Measurements from ENCODE around the gene NAT9.

NAT9 gene

DNA sequence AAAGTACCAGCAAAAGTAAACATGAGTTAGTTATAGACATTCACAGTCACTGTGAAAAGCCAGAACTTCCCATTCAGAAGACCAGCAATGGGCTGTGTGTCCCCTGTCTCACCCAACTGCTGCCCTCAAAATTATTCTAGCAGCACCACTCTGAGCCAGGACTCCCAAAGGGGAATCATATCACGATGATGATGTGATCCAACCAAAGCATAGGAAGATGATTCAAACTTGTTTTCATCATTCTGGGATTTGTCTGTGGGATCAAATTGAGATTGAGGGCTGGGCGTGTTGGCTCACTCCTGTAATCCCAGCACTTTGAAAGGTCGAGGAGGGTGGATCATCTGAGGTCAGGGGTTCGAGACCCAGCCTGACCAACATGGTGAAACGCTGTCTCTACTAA lies 6.4 kb upstream of the NAT9 start:
- in situ Hi-C loops (cut with MboI; ENCODE audit: low sequenced_read_pairs), result no loop called here

DNA sequence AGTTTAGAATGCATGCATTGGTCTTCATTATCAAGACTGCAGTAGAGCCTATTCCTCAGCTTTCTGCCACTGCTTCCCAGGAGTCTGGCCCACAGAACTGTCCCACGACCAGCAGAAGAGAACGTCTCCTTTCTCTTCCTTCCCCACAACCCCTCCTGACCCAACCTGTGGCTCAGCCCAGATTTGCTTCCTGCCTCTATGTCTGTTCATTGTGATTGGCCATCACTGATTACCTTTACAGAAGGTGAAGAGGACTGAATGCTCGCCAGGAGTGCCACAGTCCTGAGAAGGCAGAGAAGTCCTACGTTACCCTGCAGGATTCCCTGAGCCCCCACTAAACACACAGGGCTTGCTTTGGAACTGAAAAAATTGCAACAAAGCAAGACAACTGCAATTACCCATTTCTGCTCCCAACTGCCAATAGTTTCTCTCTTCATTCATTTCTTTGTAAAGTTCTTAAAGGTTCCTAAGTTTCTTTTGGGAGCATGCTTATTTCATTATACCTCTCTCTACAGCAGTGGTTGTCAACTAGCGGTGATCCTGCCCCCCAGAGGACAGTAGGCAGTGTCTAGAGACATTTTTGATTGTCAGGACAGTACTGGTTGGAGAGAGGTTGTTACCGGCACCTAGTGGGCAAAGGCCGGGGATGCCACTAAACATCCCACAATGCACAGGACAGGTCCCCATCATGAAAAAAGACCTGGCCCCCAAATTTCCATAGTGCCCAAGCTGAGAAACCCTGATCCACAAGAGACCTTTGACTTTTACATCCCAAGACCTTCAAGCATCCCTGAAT lies 4.5 kb upstream of the NAT9 start:
- in situ Hi-C loops (cut with MboI; ENCODE audit: low sequenced_read_pairs), result no loop called here

DNA sequence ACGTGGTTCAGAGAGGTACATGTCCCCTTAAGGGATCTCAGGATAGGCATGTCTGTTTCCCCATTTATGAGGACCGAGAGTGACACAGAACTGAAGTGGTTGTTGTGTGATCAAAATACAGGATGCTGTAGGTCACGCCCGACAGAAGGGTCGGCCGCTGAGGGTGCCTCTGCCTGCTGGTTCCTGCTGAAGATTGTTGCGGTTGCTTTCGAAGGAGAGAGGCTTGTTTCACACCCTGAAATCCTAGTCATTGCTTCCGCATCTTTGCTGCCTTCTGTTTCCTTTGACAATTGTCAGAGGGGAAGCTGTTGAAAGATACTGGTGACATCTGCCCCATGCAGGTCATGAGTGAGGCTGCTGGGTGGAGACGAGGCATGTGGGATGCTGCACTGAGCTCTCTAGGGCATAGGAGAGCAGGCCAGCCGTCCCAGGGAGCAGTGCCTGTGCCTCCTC lies 3.8 kb upstream of the NAT9 start:
- in situ Hi-C loops (cut with MboI; ENCODE audit: low sequenced_read_pairs), result no loop called here

DNA sequence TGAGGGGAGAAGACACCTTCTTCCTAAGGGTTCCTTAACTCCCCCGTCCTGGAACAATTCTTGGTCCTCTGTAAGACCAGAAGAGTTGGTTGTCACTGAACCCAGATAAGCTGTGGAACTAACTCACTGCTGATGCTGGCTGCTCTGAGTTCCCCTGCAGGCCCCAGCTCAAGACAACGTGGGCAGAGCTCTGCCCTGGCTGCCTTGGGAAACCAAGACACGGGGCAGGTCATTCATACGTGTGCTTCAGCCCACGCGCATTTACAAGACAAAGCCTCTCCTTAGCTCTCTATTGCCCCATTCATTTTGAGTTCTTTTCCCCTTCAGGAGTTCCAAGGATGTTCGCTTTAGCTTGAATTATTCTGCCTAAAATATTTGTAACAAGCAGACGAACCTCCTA lies 3.4 kb upstream of the NAT9 start:
- in situ Hi-C loops (cut with MboI; ENCODE audit: low sequenced_read_pairs), result no loop called here

DNA sequence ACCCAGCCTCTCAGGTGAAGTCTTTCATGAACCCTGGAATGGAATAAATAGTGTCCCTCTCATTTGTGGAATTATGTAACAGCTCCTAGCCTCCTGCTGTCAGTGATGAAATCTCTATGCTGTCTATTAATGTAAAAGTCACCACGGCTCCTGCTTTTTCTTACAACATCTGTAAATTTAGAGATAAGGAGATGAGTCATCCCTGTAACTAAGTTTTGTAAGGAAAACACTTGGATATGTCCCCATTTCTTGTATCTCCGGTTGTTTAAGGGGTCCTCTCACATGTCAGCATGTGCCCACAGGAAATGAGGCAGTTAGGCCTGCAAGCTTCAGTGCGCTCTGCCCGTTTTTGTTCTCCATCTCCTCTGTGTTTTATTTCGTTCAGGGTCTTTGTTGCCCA lies 2.8 kb upstream of the NAT9 start:
- in situ Hi-C loops (cut with MboI; ENCODE audit: low sequenced_read_pairs), result no loop called here

DNA sequence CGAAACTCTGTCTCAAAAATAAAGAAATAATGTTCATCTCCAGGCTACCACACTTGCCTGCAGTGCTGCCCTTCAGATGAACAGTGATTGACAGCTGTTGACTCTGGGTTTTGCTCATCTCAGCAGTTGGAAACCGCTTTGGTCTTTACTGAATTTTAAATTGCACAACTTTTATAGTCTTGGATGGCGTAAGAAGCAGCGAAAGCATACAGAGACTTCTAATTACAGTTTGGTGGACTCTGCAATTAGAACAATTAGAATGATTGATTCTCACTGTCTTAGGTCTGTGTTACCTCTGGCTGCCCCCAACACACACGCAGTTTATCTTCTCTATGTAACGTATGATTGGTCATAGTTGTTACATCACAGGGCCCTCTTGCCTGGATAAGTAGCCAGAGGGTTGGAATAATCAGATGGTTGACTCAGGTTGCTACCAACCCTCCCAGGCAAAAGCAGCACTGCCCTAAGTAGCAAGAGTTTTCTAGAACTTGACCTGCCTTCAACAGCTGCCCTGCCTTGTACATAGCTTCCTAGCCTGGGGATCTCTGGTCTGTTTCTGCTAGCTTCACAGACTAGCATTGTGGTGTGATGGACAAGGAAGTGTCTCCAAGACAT lies 1.9 kb upstream of the NAT9 start:
- in situ Hi-C loops (cut with MboI; ENCODE audit: low sequenced_read_pairs), result no loop called here

DNA sequence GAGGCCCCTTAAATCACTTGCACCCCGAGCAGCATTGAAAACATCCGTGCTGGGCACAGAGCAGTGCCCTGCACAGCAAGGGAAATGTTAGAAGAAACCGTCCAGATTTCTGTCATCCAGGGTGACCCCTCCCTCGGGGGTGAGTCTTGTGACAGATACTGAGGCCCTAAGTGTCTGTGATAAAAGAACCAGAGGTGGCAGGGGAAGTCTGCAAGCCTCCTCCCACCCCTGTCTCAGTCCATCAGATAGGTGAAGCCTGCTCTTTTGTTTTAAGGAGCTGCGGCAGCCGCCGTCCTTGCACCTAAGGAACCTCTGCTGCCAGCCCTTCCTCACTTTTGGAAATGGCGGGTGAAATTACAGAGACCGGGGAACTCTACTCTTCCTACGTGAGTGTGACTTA lies 845 bp upstream of the NAT9 start:
- in situ Hi-C loops (cut with MboI; ENCODE audit: low sequenced_read_pairs), result no loop called here

DNA sequence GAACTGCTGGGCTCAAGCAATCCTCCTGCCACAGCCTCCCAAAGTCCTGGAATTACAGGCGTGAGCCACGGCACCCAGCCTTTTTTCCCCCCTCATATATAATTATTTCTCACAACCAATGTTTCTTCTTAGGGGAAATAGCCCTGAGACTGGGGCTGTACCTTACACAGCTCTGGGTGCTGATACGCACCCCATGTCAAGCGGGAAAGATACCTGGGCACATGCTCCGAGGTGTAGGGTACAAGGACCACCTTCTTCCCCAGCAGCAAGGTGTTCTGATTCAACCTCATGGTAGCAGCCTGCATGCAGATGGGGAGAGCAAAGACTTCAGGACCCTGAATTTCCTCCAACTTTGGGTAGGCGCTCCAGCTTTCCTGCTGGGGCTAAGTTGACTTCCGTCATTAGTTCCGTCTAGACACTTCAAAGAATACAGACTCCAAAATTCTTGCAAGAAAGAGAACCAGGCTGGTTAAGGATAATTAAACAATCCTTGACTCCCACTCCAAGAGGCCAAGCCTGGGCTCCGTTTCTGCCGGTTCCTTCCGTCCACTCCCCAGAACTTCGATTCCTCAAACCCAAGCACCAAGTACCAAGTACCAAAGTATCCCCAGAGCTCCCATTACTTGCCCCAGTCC lies 619 bp downstream of the NAT9 start:
- in situ Hi-C loops (cut with MboI; ENCODE audit: low sequenced_read_pairs), result no loop called here

DNA sequence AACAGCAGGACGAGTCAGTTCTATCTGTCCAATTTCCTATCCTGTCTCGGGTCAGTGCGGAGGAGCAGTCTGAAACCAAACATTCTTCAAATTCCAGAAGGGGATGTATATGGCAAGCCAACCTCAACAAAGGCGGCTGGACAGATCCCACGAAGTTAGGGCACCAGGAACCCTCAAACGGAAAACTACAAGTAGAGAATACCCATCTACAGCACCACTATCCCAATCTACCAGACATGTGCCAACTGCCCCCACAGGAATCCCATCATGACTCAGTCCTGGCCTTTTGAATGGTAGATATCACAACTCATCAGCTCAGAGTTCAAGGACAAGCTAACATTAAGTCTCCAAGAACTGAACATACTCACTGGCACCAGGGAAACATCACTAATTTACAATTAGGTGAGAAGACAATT lies 2.3 kb downstream of the NAT9 start:
- in situ Hi-C loops (cut with MboI; ENCODE audit: low sequenced_read_pairs), result no loop called here

DNA sequence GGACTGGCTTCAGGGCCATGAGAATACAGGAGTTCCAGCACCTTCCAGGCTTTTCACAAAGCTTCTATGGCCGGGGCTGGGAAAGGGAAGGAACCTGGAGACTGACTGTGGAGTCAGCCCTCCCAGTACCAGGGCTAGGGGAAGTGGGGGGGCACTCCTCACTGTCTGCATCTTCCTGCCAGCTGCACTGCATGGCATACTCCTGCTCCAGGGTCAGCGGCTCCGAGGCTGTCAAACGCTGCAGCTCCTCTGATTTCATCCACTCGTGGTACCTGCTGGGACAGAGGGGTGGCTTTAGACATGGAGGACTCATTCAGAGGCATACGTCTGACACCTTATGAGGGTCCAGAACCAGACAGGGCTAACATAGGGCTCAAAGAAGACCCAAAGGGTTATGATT lies 2.7 kb downstream of the NAT9 start:
- in situ Hi-C loops (cut with MboI; ENCODE audit: low sequenced_read_pairs), result no loop called here

DNA sequence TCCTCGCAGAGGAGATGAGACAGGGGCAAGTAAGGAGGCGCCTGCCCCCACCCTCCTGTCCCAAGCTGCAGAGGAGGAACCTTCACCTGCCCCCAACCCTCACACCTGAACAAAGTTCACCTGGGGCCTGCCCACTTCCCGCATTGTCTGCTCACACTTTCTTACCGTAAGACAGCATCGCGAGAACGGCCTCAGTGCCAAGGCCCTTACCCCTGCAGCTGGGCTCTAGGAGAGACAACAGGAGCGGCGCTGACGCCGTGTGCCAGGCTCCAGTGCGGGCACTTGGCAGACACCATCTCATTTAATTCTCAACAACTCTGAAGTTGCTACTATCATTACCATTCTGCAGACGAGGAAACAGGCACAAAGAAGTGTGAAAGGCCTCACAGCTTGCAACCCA lies 4.1 kb downstream of the NAT9 start:
- in situ Hi-C loops (cut with MboI; ENCODE audit: low sequenced_read_pairs), result no loop called here

DNA sequence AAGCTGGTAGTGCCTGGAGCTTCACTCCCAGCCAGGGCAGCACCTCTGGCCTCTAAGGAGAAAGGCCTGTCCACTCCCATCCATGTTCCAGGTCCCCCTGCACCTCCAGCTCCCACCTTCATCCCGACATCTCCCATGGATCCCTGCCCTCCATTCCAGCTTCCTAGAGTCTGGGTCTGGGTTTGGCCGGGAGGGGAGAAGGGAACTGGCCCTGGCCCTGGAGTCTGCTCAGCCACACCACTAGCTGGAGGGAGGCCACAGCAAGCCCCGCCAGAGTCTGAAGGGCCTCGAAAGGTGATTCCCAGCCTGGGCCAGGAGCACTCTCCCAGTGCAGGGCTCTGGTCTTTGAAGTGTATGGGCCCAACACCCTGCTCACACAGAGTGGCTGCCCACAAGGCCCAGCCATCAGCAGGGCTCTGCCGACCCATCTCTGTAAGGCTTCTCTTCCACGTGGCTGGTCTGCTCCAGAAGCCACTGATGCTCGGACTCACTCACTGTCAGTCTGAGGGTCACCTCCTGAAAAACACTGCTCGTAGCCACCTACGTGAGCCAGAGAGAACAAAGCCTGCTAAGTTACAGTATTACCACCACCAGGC lies 4.7 kb downstream of the NAT9 start:
- in situ Hi-C loops (cut with MboI; ENCODE audit: low sequenced_read_pairs), result no loop called here

DNA sequence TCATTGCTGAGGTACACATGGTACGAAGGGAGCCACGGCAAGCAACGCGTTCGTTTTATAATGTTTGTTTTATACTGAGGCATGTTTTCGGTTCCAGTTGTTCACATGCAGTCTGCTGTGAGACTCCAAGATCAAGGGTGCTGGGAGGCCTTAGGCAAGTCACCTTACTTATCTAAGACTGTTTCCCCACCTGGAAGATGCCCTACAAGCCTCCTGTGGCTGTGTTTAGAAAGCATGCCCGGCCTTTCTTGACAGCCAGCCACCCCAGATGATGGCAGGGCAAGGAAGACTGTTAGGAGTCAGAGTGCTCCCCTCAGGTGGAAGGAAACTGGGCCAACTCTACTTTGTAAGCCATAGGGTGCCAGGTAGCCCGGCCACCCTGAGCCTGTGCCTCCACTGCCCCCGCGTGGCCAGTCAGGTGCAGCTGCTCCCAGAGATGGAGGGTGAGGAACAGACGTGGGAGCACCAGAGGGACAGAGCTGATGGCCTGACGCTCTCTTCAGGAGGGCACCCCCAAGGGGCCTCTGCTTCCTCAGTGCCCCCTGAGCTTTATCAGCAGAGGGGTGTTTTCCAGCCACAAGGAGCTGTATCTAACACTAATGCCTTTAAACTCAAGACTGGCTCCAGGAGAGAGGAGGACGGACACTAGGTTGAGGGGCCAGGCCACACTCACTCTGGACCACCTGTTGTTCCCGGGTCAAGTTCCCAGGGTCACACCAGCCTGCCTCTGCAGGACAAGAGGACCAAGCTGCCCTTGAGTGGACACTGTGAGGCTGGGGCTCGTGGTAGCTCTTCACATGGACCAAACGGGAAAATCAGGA lies 5.4 kb downstream of the NAT9 start:
- in situ Hi-C loops (cut with MboI; ENCODE audit: low sequenced_read_pairs), result no loop called here

DNA sequence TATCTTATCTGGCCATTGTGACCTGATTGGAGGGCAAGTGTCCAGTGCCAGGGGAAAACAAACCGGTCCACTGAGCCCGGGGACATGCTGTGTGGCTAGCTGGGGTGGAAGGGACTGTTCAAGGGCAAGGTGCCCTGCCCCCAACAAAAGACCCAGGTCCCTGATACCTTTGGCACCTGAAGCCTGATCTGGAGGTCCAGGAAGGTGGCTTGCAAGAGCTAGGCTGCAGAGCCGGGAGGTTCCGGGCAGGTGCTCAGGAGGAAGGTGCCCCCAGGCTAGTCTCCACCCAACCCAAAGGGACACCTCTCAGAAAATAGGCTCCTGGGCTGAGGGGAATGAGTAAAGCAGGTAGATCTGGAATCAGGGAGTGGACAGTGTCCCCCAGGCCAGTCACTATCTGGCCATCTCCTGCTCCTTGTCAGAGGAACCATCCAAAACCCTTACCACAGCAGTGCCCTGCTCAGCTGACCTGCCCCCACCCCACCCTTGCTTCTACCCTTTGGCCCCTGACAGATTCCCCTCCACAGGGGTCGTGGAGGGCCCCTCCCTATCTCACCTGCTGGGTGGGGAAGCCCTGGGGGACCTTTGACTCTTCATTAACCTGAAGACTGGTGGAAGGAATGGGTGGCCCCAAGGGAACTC lies 6.2 kb downstream of the NAT9 start:
- in situ Hi-C loops (cut with MboI; ENCODE audit: low sequenced_read_pairs), result no loop called here

DNA sequence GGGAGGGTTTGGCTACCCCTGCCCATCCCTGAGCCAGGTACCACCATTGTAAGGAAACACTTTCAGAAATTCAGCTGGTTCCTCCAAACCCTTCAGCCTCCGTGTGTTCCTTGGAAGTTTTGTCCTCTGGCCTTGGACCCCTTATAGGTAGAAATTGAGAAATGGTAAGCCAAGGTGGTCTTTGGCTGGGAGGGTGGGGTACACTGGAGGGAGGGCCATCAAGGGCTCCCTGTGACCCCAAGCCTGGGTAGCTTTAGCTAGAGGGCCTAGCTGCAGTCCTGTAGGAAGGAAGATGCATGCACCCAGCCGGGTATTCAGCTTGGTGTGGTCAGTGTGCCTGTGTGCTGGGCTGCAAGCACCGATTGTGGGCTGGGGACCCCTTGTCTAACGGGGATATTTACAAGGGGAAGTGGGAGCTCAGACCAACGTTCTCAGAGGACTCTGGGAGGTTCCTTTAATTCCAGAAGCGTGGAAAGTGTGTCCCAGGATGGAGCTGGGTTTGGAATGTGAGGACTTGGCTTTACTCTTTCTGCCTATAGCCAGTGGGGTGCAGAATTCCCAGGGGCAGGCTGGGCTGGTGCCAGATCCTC lies 6.8 kb downstream of the NAT9 start:
- in situ Hi-C loops (cut with MboI; ENCODE audit: low sequenced_read_pairs), result no loop called here

DNA sequence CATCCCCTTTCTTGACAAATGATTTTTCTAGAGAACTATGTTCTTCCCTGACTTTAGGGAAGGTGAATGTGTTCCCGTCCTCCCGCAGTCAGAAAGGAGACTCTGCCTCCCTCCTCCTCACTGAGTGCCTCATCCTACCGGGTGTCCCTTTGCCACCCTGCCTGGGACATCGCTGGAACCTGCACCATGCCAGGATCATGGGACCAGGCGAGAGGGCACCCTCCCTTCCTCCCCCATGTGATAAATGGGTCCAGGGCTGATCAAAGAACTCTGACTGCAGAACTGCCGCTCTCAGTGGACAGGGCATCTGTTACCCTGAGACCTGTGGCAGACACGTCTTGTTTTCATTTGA lies 7.4 kb downstream of the NAT9 start:
- in situ Hi-C loops (cut with MboI; ENCODE audit: low sequenced_read_pairs), result no loop called here

DNA sequence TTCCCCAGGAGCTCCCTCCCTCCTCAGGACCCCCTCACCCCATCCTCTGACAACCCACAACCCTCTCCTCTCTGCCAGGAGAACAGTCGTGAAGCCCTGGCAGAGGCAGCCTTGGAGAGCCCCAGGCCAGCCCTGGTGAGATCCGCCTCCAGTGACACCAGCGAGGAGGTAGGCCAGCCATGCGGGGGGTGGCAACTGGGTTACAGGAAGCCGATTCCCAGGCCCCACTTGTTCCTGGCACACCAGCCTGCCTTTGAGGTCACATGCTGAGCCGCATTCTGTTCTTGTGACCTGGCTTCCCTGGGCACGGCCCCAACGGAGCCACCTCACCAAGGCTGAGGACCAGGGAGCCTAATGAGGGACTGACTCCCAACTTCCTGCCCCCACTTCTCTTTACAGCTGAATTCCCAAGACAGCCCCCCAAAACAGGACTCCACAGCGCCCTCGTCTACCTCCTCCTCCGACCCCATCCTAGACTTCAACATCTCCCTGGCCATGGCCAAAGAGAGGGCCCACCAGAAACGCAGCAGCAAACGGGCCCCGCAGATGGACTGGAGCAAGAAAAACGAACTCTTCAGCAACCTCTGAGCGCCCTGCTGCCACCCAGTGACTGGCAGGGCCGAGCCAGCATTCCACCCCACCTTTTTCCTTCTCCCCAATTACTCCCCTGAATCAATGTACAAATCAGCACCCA lies 7.9 kb downstream of the NAT9 start:
- in situ Hi-C loops (cut with MboI; ENCODE audit: low sequenced_read_pairs), result no loop called here

DNA sequence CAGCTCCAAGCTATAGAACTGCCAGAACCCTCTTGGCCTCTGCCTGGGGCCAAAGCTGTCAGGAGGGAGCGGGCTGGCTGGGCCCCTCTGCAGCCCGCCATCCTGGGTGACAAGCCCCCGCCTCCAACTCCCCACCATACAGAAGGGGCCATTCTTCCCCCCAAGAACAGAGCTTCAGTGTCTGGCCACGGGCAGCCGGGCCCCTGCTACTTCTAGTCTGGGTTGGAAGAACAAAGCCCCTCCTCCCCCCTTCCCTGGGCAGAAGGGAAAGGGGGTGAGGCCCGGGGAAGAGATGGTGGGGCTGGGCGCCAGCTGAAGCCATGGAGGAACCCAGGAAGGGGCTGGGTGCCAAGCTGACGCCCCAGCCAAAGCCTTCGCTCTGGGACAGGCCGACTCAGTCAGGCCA lies 9.0 kb downstream of the NAT9 start:
- in situ Hi-C loops (cut with MboI; ENCODE audit: low sequenced_read_pairs), result no loop called here

DNA sequence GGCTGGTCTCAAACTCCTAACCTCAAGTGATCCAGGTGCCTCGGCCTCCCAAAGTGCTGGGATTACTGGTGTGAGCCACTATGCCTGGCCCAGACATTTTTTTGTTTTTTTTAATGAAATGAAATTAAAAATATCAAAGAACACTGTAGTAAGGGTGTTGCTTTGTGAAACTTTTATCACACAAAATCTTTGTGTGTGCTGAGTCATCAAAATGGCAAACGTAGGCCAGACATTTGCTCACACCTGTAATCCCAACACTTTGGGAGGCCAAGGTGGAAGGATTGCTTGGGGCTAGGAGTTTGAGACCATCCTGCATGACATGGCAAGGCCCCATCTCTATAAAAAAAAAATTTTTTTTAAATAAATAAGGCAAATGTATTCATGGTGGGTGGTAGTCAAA lies 9.7 kb downstream of the NAT9 start:
- in situ Hi-C loops (cut with MboI; ENCODE audit: low sequenced_read_pairs), result no loop called here
